Measurements from ENCODE around the gene ODF2. TPM values are rescaled to one million over a fixed set of nuclear protein-coding genes. Genes with fewer than 3 reads are reported as not detected.
A peak's percentile ranks its signal among the peaks of the same experiment; 100 is the strongest.

ODF2 gene
- polyA plus RNA-seq, 2 of the 4 experiments (the other 2 are of a cell fraction), result 24.7 to 29.6 TPM

GRCh38 chr9:128420651-128421481 is 34.9 kb upstream of the ODF2 start, which contains the start of gene CERCAM:
TSS of gene CERCAM (plus strand) at chr9:128420857. CDS start at chr9:128420878, 21 bp downstream.
- peak; percentile 85 to 87 for ATAC-seq
- H3K4me3 ChIP-seq, result peak within 1 kb of the TSS; percentile 80
- H3K4me1 ChIP-seq, result peaks cover 17% of the 10 kb centered on the region; the same call in 2 of the 3 replicates
- no peaks in the 10 kb centered on the region for H3K9me3 ChIP-seq
- CTCF ChIA-PET, result interaction anchor here (0.7 to 12.4 kb wide), 29 partner anchors 10 to 215 kb away, joined by 3 to 171 read pairs (median 4); partner anchors contain the start of genes ODF2 and URM1
- WGBS (ENCODE audit: missing lambda C conversion rate), result 4% methylated on average over 13 of the region's 59 CpGs
- H3K4me2 ChIP-seq, result peak within 1 kb of the TSS; percentile 97
- DNase-seq (ENCODE audit: low read depth in 1 of 2, low spot score in 1 of 2), result peak; percentile 49 to 72
- no peak for FAIRE-seq
- POLR2A ChIA-PET, result interaction anchor here (0.6 to 2.5 kb wide), 11 partner anchors 10 to 496 kb away, joined by 3 to 18 read pairs (median 3); partner anchors contain the start of gene URM1
- no peak for TF ChIP-seq ESRRA (IDR thresholded peaks at IDR 0.05; ENCODE audit: borderline replicate concordance, low read length)
- peak; percentile 60 for TF ChIP-seq POLR2A (IDR thresholded peaks at IDR 0.05; ENCODE audit: low read length)
- TF ChIP-seq CTCF (IDR thresholded peaks at IDR 0.05), result no peak
- no peak for TF ChIP-seq FOXS1 (CRISPR knock-in tag; IDR thresholded peaks at IDR 0.05)
- 0 out of 2 replicates have a peak, but pooled peaks have one; percentile 17 for TF ChIP-seq MAX (IDR thresholded peaks at IDR 0.05)
- H3K27ac ChIP-seq, result peak within 1 kb of the TSS; percentile 84 to 95

GRCh38 chr9:128421482-128421996 is 34.3 kb upstream of the ODF2 start:
- DNase-seq (ENCODE audit: low read depth in 1 of 2, low spot score in 1 of 2) (no peak), FAIRE-seq (no peak), ATAC-seq (peak; percentile 9 to 27; a peak in 4 of 6 replicates)
- H3K4me3 ChIP-seq, result peak overlapping the region; percentile 80
- peak overlapping the region; percentile 97 for H3K4me2 ChIP-seq
- H3K27ac ChIP-seq, result peak overlapping the region; percentile 84 to 95
- no peak for TF ChIP-seq MYC (IDR thresholded peaks at IDR 0.05; ENCODE audit: borderline replicate concordance, low read length)
- no peak for TF ChIP-seq NPAS2 (CRISPR knock-in tag; IDR thresholded peaks at IDR 0.05; ENCODE audit: borderline replicate concordance)
- TF ChIP-seq FOSL2 (IDR thresholded peaks at IDR 0.05), result no peak
- no peak for TF ChIP-seq FOSL2 (CRISPR knock-in tag; IDR thresholded peaks at IDR 0.05)
- TF ChIP-seq EP300 (IDR thresholded peaks at IDR 0.05), result no peak
- TF ChIP-seq ZNF302 (CRISPR knock-in tag; IDR thresholded peaks at IDR 0.05), result no peak
- no peak for TF ChIP-seq ZFP36 (IDR thresholded peaks at IDR 0.05; ENCODE audit: borderline replicate concordance, partially characterized antibody)
- TF ChIP-seq HOXB13 (CRISPR knock-in tag; IDR thresholded peaks at IDR 0.05; ENCODE audit: low read depth), result no peak
- no peak for TF ChIP-seq POLR2A (IDR thresholded peaks at IDR 0.05; ENCODE audit: low read length)
- no peak for TF ChIP-seq ELK1 (IDR thresholded peaks at IDR 0.05; ENCODE audit: low read depth, low read length)
- TF ChIP-seq RCOR1 (IDR thresholded peaks at IDR 0.05; ENCODE audit: low read depth, low read length), result no peak
- no peak for TF ChIP-seq ZC3H11A (IDR thresholded peaks at IDR 0.05)
- TF ChIP-seq KDM5A (IDR thresholded peaks at IDR 0.05), result no peak
- no peak for TF ChIP-seq FOSB (CRISPR knock-in tag; IDR thresholded peaks at IDR 0.05)
- no peak for TF ChIP-seq ESRRA (IDR thresholded peaks at IDR 0.05; ENCODE audit: borderline replicate concordance, low read length)
- H3K4me1 ChIP-seq, result peaks cover 17% of the 10 kb centered on the region; the same call in 2 of the 3 replicates
- POLR2A ChIA-PET, result interaction anchor here (2.0 to 2.5 kb wide), 2 partner anchors 60 to 215 kb away, joined by 7 to 8 read pairs; no protein-coding TSS in a partner anchor
- CTCF ChIA-PET, result interaction anchor here (0.9 to 12.4 kb wide), 7 partner anchors 11 to 214 kb away, joined by 3 to 171 read pairs (median 20); no protein-coding TSS in a partner anchor
- H3K9me3 ChIP-seq, result no peaks in the 10 kb centered on the region
- 38% methylated on average over 2 of the region's 11 CpGs for WGBS (ENCODE audit: missing lambda C conversion rate)
